Sciatic nerve (tissue), 2 donors: ENCODE data around the gene FSTL4. TPM values are rescaled to one million over a fixed set of nuclear protein-coding genes. Genes with fewer than 3 reads are reported as not detected.

Source experiments
- ATAC-seq: fragments of 200-7000 bp; cut with Tn5 transposase; one replicate; pipeline ENCODE4 v1.9.1; 2020; ENCODE audit warnings: mild to moderate bottlenecking, moderate library complexity
- DNase-seq: peaks from one replicate; pipeline ENCODE4 v3.0.0-alpha.2; 2020; ENCODE audit warnings: low spot score
- intact Hi-C: fragments of 100-400 bp; cut with DNase I; formaldehyde crosslinking; loops from one replicate; pipeline ENCODE4 v1.14.2; 2022
- total RNA-seq: library from RNA; stranded (reverse); fragmentation: NEBNext Ultra II Directional; extraction: Animal tissue kit (Norgen Biotek cat#: 25700); gene quantifications from one replicate; pipeline ENCODE4 v1.2.1, GENCODE V29; 2021
- donor health status: DM: no; HTN: no; CAD: no.
- donor health status: DM: no; HTN: no; CAD: no.

The FSTL4 gene
- total RNA-seq, 1 donor from 2014 or later = not detected

GRCh38 chr5:133330956-133331355 is 281.4 kb downstream of the FSTL4 start:
- DNase-seq (no peak), ATAC-seq (no peak)

GRCh38 chr5:133328800-133329199 is 283.5 kb downstream of the FSTL4 start:
- intact Hi-C loops = loop anchor here (5.0 kb wide), 1 partner anchor 636 kb away; no protein-coding TSS in a partner anchor
- ATAC-seq = no peak

More at GRCh38 chr5:133330956-133331355, 281.4 kb downstream of the FSTL4 start:
- intact Hi-C loops = no loop called here

GRCh38 chr5:133327946-133328401 is 284.4 kb downstream of the FSTL4 start:
- DNase-seq = no peak
- ATAC-seq = no peak

More at GRCh38 chr5:133328800-133329199, 283.5 kb downstream of the FSTL4 start:
- peak; percentile 41 for DNase-seq

DNA sequence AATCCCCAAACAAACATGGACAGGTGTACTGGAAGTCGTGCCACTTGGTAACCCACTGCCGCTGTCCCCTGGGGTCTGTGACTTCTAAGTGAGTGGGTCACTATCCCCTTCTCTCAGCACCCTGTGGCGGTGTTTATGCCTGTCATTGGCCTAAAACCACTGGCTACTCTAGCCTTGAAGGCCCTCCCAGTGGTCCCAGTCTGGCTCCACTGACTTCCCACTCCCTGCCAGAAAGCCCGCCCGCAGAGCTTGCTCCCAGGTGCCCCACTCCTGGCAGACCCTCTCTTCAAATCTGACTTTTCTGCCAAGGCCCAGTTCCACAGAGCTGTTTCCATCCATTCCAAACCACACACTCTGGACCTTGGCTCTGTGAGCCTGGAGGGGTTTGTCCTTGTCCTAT is 286.0 kb downstream of the FSTL4 start:
- ATAC-seq = no peak
- intact Hi-C loops = loop anchor here (5.0 kb wide), 1 partner anchor 634 kb away; no protein-coding TSS in a partner anchor
- no peak for DNase-seq

More at GRCh38 chr5:133327946-133328401, 284.4 kb downstream of the FSTL4 start:
- intact Hi-C loops = loop anchor here (5.0 kb wide), 1 partner anchor 636 kb away; no protein-coding TSS in a partner anchor

GRCh38 chr5:133325864-133326263 is 286.5 kb downstream of the FSTL4 start:
- DNase-seq = no peak
- no peak for ATAC-seq
- intact Hi-C loops = loop anchor here (5.0 kb wide), 1 partner anchor 634 kb away; no protein-coding TSS in a partner anchor

- DNase-seq (no peak), ATAC-seq (no peak)
- intact Hi-C loops = loop anchor here (5.0 kb wide), 1 partner anchor 633 kb away; no protein-coding TSS in a partner anchor
These were observed 287.4 kb downstream of the FSTL4 start for GRCh38 chr5:133324926-133325325.

GRCh38 chr5:133323494-133324457 is 288.6 kb downstream of the FSTL4 start:
- ATAC-seq (no peak), DNase-seq (no peak)
- intact Hi-C loops = no loop called here

DNA sequence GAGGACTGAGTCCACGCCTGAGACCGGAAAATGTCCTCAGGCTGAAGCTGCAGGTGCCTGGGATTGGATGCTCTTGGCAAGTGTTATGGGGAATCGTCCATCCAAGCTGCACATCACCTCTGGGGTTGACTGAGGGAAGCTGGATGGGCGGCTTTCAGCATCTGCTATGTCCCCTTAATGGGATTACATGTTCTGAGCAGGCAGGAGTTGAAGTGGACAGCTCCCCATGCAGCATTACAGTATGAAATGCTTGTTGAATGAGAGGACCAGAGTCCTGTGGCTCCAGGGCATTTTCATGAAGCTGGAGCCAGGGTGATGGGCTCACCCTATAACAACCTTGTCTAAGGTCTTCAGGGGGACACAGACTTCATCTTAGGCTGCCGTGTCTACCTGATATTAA is 289.6 kb downstream of the FSTL4 start:
- DNase-seq (no peak), ATAC-seq (no peak)
- intact Hi-C loops = no loop called here

GRCh38 chr5:133321833-133322420 is 290.4 kb downstream of the FSTL4 start:
- intact Hi-C loops = no loop called here
- DNase-seq (no peak), ATAC-seq (no peak)

DNA sequence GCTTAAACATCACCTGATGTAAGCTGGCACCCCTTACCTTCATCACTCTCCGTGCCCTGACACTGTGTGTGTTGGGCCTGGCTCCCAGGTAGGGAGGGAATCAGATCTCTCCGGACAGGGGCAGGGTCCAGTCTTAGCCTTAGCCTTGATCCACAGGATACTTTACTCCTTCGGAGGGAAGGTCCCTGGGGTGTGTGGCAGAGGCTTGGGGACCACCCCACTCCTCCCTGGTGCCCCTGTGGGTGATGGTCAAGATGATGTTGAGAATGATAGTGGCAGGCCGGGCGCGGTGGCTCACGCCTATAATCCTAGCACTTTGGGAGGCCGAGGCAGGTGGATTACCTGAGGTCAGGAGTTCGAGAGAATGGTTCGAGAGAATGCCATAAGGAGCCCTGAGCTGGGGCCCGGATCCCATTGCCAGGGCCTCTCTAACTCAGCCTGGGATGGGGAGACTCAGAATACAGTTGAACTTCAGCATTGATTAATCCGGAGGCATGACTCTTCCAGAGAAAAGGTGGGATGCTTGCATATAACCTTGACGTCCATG is 291.0 kb downstream of the FSTL4 start:
- ATAC-seq (no peak), DNase-seq (no peak)
- intact Hi-C loops = no loop called here

DNA sequence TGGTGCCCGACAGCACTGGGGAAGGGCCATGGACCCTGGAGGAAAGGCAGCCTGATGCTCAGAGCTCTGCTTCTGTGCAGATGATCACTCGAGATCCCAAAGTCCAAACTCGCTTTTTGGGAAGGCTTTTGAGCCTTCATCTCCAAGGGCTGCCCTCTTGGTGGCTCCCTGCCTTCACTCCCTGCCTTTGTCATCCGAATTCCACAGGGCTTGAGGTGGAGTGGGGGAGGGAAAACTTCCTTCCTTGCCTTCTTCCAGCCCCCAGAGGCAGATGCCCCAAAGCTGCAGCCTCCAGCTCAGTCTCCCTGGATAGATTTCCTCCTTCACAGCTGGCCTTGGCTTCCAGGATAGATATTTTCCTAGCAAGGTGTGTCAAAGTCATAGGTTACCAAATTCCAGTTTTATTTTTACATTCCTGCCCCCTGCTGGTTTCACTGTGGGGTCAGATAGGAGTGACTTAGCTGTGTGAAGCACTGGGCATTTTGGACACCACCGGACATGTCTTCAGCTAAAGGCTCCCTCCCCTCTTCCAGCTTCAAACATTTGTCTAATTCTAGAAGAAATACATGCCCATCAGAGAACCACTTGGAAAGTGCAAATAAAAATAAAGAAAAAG is 292.3 kb downstream of the FSTL4 start:
- ATAC-seq (no peak), DNase-seq (no peak)
- intact Hi-C loops = no loop called here

- intact Hi-C loops = no loop called here
- ATAC-seq (no peak), DNase-seq (no peak)
These were observed 293.1 kb downstream of the FSTL4 start for GRCh38 chr5:133319244-133319643.

- intact Hi-C loops = no loop called here
- no peak for ATAC-seq
- no peak for DNase-seq
These were observed 294.8 kb downstream of the FSTL4 start for GRCh38 chr5:133317558-133317957.

- intact Hi-C loops = no loop called here
- ATAC-seq = no peak
These were observed 295.7 kb downstream of the FSTL4 start for GRCh38 chr5:133316346-133317343.

GRCh38 chr5:133314086-133314485 is 298.3 kb downstream of the FSTL4 start:
- intact Hi-C loops = no loop called here
- no peak for DNase-seq
- no peak for ATAC-seq

More at GRCh38 chr5:133316346-133317343, 295.7 kb downstream of the FSTL4 start:
- no peak for DNase-seq

DNA sequence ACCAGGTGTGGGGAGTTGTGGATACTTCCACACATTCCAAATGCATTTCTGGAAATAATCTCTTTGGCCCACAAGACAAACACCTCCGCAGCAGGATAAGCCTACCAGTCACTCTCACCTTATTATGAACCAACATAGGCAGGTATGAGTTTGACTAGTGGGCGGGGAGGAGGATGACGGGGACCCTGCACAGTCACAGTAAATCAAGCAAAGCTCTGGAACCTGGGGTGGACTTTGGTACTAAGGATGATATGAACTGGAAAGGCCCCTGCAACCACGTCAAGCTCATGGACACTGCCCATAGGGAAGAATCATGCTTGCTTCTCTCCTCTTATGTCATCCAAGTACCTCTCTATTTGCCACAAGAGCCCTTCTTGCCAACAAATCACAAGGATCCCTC is 301.2 kb downstream of the FSTL4 start:
- DNase-seq = no peak
- no peak for ATAC-seq
- intact Hi-C loops = no loop called here

DNA sequence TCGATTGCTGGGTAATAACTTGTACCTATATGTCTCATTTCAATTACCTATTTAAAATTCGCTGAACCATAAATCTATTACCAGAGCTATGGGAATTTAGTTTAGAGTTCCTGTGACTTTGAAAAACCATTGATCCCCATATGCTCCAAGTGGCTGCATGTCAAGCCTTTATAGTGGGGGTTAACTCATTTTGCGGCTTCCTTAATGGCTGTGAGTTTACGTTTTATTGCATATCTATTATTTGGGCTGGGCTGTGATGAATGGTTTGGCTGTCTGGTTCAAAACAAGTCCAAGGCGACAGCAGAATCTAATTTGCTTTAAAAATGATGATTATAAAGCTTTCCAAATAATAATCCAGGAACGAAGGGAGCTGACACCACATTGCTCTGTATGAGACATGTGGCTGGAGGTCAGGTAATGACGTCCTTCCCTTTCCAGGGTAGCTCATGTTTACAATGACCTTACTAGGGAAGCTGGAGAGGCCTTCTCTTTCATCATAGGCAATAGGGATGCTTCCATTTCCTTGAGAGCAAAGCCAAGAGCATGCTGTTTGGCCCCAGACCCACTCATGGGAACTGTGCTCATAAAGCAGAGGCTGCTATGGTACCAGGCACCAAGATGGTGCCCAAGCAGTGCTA is 302.2 kb downstream of the FSTL4 start:
- intact Hi-C loops = no loop called here
- ATAC-seq (no peak), DNase-seq (no peak)
